ENCODE measurements around the gene SCFD1. TPM values are rescaled to one million over a fixed set of nuclear protein-coding genes. Genes with fewer than 3 reads are reported as not detected.

Gene SCFD1
- total and polyA plus RNA-seq, 8 donors: 28.1 to 247 (median 71.0) TPM

DNA sequence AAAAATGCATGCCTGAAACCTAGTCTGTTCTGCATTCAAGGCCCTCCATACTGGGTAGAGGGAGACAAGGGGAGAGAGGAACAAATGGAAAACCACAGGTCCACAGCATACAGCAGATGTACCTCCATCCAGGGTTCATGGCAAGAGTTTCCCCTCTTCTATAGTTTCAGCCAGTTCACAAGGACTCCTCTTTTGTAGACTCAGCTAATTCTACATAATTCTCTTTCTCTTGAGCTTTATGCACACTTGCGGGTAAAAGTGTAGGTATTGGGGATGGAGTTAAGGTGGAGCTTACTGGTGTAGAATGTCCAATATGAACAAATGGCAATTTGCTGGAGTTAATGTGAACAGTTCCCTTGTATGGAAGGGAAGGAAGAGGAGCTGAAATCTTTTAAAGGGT is 39.7 kb upstream of the SCFD1 start:
- intact Hi-C loops (cut with DNase I; ENCODE audit: low total_unique reads): no loop called here
- Histone ChIP-seq H3K4me1 (peaks cover 0 to 5% (median 1%) of the 10 kb centered on the region in 4 donors), H3K9me3 (peaks cover 0 to 4% (median 0%) of the 10 kb centered on the region in 4 donors), H3K27me3 (no peaks in the 10 kb centered on the region), H3K36me3 (peaks cover 0 to 4% (median 1%) of the 10 kb centered on the region in 4 donors), H3K4me3 (no peak overlapping the region), H3K27ac (no peak overlapping the region)
- TF ChIP-seq POLR2A (IDR thresholded peaks at IDR 0.05): no peak
- no peak for DNase-seq
- WGBS, 5 donors: 96 to 100% (median 98%) methylated on average over 1 of the region's 1 CpG

DNA sequence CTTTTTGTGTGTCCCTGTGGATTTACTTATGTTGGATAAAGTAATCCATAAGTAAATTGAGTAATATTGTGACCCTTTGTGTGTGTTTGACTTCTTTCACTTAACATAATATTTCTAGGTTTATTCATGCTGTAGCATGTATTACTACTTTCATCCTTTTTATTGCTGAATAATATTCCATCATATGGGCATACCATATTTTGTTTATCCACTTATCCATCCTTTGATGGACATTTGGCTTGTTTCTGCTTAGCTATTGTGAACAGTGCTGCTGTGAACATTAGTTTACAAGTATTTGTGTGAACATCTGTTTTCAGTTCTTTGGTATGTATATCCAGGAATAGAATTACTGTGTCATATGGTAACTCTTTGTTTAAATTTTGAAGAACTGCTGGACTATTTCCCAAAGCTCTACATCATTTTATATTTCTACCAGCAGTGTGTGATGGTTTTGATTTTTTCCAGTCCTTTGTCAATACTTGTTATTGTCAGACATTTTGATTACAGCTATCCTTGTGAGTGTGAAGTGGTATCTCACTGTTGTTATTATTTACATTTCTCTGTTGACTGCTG is 38.0 kb upstream of the SCFD1 start:
- no peak for TF ChIP-seq EP300 (IDR thresholded peaks at IDR 0.05)
- no peak for DNase-seq
- Histone ChIP-seq H3K4me1 (no peaks in the 10 kb centered on the region), H3K9me3 (peaks cover 0 to 4% (median 0%) of the 10 kb centered on the region in 4 donors), H3K36me3 (peaks cover 0 to 9% (median 4%) of the 10 kb centered on the region in 4 donors), H3K27ac (no peak overlapping the region), H3K4me3 (no peak overlapping the region), H3K27me3 (no peaks in the 10 kb centered on the region)
- intact Hi-C loops (cut with DNase I; ENCODE audit: low total_unique reads): no loop called here

DNA sequence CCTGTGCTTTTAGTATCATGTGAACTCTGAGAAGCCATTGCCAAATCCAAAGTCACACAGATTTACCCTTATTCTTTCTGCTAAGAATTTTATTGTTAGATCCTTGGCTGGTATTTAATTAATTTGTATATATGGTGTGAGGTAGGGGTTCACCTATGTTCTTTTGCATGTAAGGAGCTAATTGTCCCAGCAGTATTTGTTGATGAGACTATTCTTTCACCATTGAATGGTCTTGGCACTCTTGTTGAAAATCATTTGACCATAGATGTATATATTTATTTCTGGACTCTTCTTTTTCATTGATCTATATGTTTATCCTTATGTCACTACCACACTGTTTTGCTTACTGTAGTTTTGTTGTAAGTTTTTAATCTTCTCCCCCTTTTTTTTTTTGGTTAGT is 36.9 kb upstream of the SCFD1 start:
- peaks cover 0 to 16% (median 12%) of the 10 kb centered on the region in 4 donors for H3K36me3 ChIP-seq
- no peak overlapping the region for H3K27ac ChIP-seq
- H3K4me1 ChIP-seq: no peaks in the 10 kb centered on the region
- DNase-seq: no peak
- no peaks in the 10 kb centered on the region for H3K27me3 ChIP-seq
- H3K9me3 ChIP-seq: peaks cover 0 to 4% (median 0%) of the 10 kb centered on the region in 4 donors
- intact Hi-C loops (cut with DNase I; ENCODE audit: low total_unique reads): no loop called here
- no peak overlapping the region for H3K4me3 ChIP-seq
- TF ChIP-seq POLR2AphosphoS5 (IDR thresholded peaks at IDR 0.05) (no peak), EP300 (IDR thresholded peaks at IDR 0.05) (no peak), POLR2A (IDR thresholded peaks at IDR 0.05) (no peak)
- TF ChIP-seq, protein P1, sequence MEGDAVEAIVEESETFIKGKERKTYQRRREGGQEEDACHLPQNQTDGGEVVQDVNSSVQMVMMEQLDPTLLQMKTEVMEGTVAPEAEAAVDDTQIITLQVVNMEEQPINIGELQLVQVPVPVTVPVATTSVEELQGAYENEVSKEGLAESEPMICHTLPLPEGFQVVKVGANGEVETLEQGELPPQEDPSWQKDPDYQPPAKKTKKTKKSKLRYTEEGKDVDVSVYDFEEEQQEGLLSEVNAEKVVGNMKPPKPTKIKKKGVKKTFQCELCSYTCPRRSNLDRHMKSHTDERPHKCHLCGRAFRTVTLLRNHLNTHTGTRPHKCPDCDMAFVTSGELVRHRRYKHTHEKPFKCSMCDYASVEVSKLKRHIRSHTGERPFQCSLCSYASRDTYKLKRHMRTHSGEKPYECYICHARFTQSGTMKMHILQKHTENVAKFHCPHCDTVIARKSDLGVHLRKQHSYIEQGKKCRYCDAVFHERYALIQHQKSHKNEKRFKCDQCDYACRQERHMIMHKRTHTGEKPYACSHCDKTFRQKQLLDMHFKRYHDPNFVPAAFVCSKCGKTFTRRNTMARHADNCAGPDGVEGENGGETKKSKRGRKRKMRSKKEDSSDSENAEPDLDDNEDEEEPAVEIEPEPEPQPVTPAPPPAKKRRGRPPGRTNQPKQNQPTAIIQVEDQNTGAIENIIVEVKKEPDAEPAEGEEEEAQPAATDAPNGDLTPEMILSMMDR (IDR thresholded peaks at IDR 0.05): no peak

DNA sequence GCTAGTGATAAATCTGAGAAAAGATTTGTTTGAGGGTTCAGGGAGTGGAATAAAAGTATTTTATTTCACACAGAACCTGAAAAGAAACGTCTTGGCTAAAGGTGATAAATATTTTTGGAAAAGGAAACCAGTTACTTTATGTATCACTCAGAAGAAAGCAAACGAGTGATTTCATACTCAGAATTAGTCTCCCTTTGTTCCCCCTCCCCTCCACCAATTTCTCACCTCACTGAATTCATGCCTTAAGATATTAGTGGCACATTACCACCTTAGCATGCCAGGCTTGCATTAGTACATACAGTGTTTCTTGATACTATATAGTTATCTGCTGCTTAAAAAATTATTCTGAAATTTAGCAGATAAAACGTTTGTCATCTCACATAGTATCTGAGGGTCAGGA is 35.0 kb upstream of the SCFD1 start:
- intact Hi-C loops (cut with DNase I; ENCODE audit: low total_unique reads): no loop called here
- DNase-seq: no peak
- no peak overlapping the region for H3K27ac ChIP-seq

GRCh38 chr14:30588873-30589272 is 33.2 kb upstream of the SCFD1 start:
- H3K4me3 ChIP-seq: no peak overlapping the region
- H3K4me1 ChIP-seq: no peaks in the 10 kb centered on the region
- no peak for DNase-seq
- intact Hi-C loops (cut with DNase I; ENCODE audit: low total_unique reads): no loop called here
- TF ChIP-seq POLR2A (IDR thresholded peaks at IDR 0.05): no peak
- TF ChIP-seq, protein P1 (IDR thresholded peaks at IDR 0.05): no peak
- no peak for TF ChIP-seq EP300 (IDR thresholded peaks at IDR 0.05)
- no peak for TF ChIP-seq POLR2AphosphoS5 (IDR thresholded peaks at IDR 0.05)
- H3K27me3 ChIP-seq: no peaks in the 10 kb centered on the region
- peaks cover 0 to 4% (median 0%) of the 10 kb centered on the region in 4 donors for H3K9me3 ChIP-seq
- peaks cover 0 to 50% (median 35%) of the 10 kb centered on the region in 4 donors for H3K36me3 ChIP-seq
- no peak overlapping the region for H3K27ac ChIP-seq

More for the DNA sequence above, 35.0 kb upstream of the SCFD1 start:
- H3K4me1 ChIP-seq: no peaks in the 10 kb centered on the region
- H3K4me3 ChIP-seq: no peak overlapping the region
- TF ChIP-seq EP300 (IDR thresholded peaks at IDR 0.05): no peak
- WGBS, 5 donors: 52 to 64% (median 60%) methylated on average over 3 of the region's 3 CpGs
- peaks cover 0 to 4% (median 0%) of the 10 kb centered on the region in 4 donors for H3K9me3 ChIP-seq
- H3K27me3 ChIP-seq: no peaks in the 10 kb centered on the region
- peaks cover 0 to 36% (median 25%) of the 10 kb centered on the region in 4 donors for H3K36me3 ChIP-seq

- Histone ChIP-seq H3K4me3 (no peak overlapping the region), H3K9me3 (no peaks in the 10 kb centered on the region), H3K27ac (no peak overlapping the region), H3K4me1 (no peaks in the 10 kb centered on the region), H3K36me3 (peaks cover 6 to 58% (median 54%) of the 10 kb centered on the region in 4 donors), H3K27me3 (no peaks in the 10 kb centered on the region)
- intact Hi-C loops (cut with DNase I; ENCODE audit: low total_unique reads): no loop called here
- no peak for DNase-seq
- TF ChIP-seq EP300 (IDR thresholded peaks at IDR 0.05) (no peak), POLR2A (IDR thresholded peaks at IDR 0.05) (no peak), POLR2AphosphoS5 (IDR thresholded peaks at IDR 0.05) (no peak)
- TF ChIP-seq, protein P1 (IDR thresholded peaks at IDR 0.05): no peak
- WGBS, 5 donors: 63 to 78% (median 72%) methylated on average over 1 of the region's 1 CpG
Measured at GRCh38 chr14:30596935-30597334, 25.2 kb upstream of the SCFD1 start.
